Thyroid gland (tissue), 4 donors: Measurements from ENCODE around the gene NME7. TPM values are rescaled to one million over a fixed set of nuclear protein-coding genes. Genes with fewer than 3 reads are reported as not detected.
A peak's percentile ranks its signal among the peaks of the same experiment; 100 is the strongest.
"Not testable (repeated sequence)": the region's sequence is repeated elsewhere in the genome, so short reads cannot be mapped to it uniquely, and the experiment has no call there.

Source experiments
- DNase-seq, 2 donors: peaks; one replicate each; pipeline ENCODE4 v3.0.0-alpha.2; 2019
- H3K27ac ChIP-seq, 3 donors: fragments of 200-600 bp; sonication (generic); 1 replicate in 2 of 3; 2 replicates in 1 of 3; pipeline ENCODE4 v1.5.1; 2016 to 2019; ENCODE audit warnings: mild to moderate bottlenecking in 1 of 3, moderate library complexity in 1 of 3
- H3K27me3 ChIP-seq: fragments of 200-600 bp; sonication (generic); one replicate; pipeline ENCODE4 v1.5.1; 2019
- H3K36me3 ChIP-seq, 2 donors: fragments of 200-600 bp; sonication (generic); one replicate each; pipeline ENCODE4 v1.5.1; 2016 to 2019
- H3K4me1 ChIP-seq, 2 donors: fragments of 200-600 bp; sonication (generic); one replicate each; pipeline ENCODE4 v1.5.1; 2017 to 2019
- H3K4me3 ChIP-seq, 3 donors: fragments of 200-600 bp; sonication (generic); replicated peaks in 1 of 3; 1 replicate in 2 of 3; 2 replicates in 1 of 3; pipeline ENCODE4 v1.5.1; 2016; ENCODE audit warnings: mild to moderate bottlenecking in 1 of 3
- H3K9me3 ChIP-seq: fragments of 200-600 bp; sonication (generic); one replicate; pipeline ENCODE4 v1.5.1; 2017
- POLR2A ChIP-seq, 2 donors: fragments of 450-650 bp; IDR thresholded peaks; one replicate each; pipeline ENCODE4 v1.6.1; 2017; ENCODE audit warnings: antibody characterized with exemption in 2 of 2, mild to moderate bottlenecking in 2 of 2, moderate library complexity in 1 of 2
- WGBS, 2 donors: methylation state at CpG; one replicate each; pipeline ENCODE4 v1.1.5; 2017; 5-methylcytosine and 5-hydroxymethylcytosine counted together
- intact Hi-C: fragments of 100-400 bp; cut with DNase I; formaldehyde crosslinking; loops from one replicate; pipeline ENCODE4 v1.15.1; 2023
- total RNA-seq, 4 donors: library from RNA; depleted of rRNA; stranded (reverse); fragments of >200 nt; gene quantifications; one replicate each; pipeline ENCODE4 v1.2.3, GENCODE V29; 2016
- TF ChIP-seq, protein P1 (sequence below), 6 experiments: fragments of 200-600 bp in 3 of 6; fragments of 450-650 bp in 3 of 6; sonication (generic) in 3 of 6; IDR thresholded peaks; one replicate each; pipeline ENCODE4 v1.5.1; 2016 to 2019; ENCODE audit warnings: antibody characterized with exemption in 6 of 6, mild to moderate bottlenecking in 2 of 6, inconsistent platforms in 1 of 6, moderate library complexity in 1 of 6

Gene NME7
- total RNA-seq, 4 donors from 2014 or later: 26.3 to 44.9 (median 36.4) TPM

DNA sequence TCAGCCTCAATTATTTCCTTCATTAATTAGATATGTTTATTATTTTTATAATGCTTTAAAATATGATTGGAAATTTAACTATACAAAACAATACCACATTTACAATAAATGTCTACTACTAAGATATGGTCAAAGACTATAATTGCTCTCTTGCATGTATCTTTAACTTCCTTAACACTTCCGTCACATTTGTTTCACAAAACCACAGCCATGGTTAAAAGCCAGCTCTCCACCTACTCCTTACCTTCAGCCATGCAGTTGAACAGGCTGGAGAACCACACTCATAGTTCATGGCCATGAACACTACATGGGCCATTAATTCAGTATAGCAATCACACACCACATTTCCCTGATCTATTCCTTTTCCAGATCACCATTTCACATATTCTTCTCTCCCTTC, 72.2 kb downstream of the NME7 start:
- H3K4me1 ChIP-seq: no peaks in the 10 kb centered on the region
- no peaks in the 10 kb centered on the region for H3K9me3 ChIP-seq
- TF ChIP-seq POLR2A (IDR thresholded peaks at IDR 0.05): no peak
- TF ChIP-seq, protein P1, sequence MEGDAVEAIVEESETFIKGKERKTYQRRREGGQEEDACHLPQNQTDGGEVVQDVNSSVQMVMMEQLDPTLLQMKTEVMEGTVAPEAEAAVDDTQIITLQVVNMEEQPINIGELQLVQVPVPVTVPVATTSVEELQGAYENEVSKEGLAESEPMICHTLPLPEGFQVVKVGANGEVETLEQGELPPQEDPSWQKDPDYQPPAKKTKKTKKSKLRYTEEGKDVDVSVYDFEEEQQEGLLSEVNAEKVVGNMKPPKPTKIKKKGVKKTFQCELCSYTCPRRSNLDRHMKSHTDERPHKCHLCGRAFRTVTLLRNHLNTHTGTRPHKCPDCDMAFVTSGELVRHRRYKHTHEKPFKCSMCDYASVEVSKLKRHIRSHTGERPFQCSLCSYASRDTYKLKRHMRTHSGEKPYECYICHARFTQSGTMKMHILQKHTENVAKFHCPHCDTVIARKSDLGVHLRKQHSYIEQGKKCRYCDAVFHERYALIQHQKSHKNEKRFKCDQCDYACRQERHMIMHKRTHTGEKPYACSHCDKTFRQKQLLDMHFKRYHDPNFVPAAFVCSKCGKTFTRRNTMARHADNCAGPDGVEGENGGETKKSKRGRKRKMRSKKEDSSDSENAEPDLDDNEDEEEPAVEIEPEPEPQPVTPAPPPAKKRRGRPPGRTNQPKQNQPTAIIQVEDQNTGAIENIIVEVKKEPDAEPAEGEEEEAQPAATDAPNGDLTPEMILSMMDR (IDR thresholded peaks at IDR 0.05): no peak
- no peaks in the 10 kb centered on the region for H3K27me3 ChIP-seq
- H3K27ac ChIP-seq: no peak overlapping the region
- H3K4me3 ChIP-seq: no peak overlapping the region
- intact Hi-C loops: no loop called here
- DNase-seq: no peak
- WGBS, 2 donors: 96 to 97% methylated on average over 1 of the region's 1 CpG
- H3K36me3 ChIP-seq: no peaks in the 10 kb centered on the region

DNA sequence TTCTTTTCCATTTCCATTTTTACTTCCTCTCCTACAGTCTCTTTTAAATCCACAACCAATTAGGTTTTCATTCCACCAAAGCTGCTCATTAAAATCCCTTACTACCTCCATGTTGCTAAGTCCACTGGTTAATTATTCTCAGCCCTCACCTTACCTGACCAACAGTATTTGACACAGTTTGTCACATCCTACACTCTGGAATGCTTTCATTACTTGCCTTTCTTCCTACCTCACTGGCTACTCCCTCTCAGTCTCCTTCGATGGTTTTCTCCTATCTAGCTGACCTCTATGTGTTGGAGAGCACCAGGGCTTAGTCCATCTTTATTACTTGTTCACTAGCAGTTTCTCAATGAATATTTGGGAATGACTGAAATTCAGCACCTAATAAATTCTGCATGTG, 78.6 kb downstream of the NME7 start:
- no peak for DNase-seq
- no peaks in the 10 kb centered on the region for H3K36me3 ChIP-seq
- no peak overlapping the region for H3K27ac ChIP-seq
- no peaks in the 10 kb centered on the region for H3K9me3 ChIP-seq
- H3K4me1 ChIP-seq: no peaks in the 10 kb centered on the region
- TF ChIP-seq, protein P1 (IDR thresholded peaks at IDR 0.05): no peak
- TF ChIP-seq POLR2A (IDR thresholded peaks at IDR 0.05): no peak
- intact Hi-C loops: no loop called here
- H3K27me3 ChIP-seq: no peaks in the 10 kb centered on the region
- 68 to 86% methylated on average over 1 of the region's 1 CpG for WGBS, 2 donors
- no peak overlapping the region for H3K4me3 ChIP-seq

DNA sequence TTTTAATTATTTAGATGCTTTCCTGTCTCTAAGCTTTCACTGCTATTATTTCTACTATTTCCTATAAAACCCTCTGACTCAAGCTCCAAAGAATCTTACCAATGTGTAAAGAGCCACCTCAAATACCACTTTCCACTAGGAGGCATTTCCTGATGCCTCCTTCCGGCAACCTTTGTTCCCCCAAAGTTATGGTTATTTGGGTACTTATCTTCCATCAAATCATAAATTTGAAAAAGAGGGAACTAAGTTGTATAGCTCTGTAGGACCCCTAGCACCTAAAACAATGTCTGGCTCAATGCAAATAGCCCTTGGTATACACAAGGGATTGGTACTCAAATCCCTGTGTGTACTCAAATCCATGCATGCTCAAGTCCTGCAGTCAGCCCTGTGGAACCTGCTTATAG, 79.6 kb downstream of the NME7 start:
- DNase-seq: no peak
- WGBS, 2 donors: 93 to 97% methylated on average over 1 of the region's 1 CpG
- Histone ChIP-seq H3K27ac (no peak overlapping the region), H3K36me3 (no peaks in the 10 kb centered on the region), H3K4me3 (no peak overlapping the region), H3K4me1 (no peaks in the 10 kb centered on the region), H3K27me3 (no peaks in the 10 kb centered on the region), H3K9me3 (no peaks in the 10 kb centered on the region)
- intact Hi-C loops: no loop called here
- TF ChIP-seq POLR2A (IDR thresholded peaks at IDR 0.05): no peak
- TF ChIP-seq, protein P1 (IDR thresholded peaks at IDR 0.05): no peak

DNA sequence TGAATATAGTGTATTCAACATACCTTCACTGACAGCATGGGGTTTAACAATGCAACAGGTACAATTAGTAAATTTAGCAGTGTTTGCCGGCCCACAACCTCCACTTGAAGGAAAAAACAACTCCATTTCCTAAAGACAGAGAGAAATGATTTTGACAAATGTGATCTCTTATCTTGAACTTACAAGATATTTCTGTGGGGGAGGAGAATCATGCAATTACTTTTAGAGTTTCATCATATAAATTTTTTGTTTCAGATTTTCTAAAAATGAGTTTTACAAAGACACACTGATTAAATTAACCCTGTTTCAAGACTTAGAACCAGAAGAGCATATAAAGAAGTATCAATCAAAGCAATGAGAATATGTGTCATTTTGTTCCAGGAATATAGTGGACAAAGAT, 80.3 kb downstream of the NME7 start:
- WGBS, 2 donors: 81 to 93% methylated on average over 1 of the region's 1 CpG
- DNase-seq: no peak
- H3K4me1 ChIP-seq: no peaks in the 10 kb centered on the region
- no peak overlapping the region for H3K27ac ChIP-seq
- no peak for TF ChIP-seq POLR2A (IDR thresholded peaks at IDR 0.05)
- TF ChIP-seq, protein P1 (IDR thresholded peaks at IDR 0.05): no peak
- H3K4me3 ChIP-seq: no peak overlapping the region
- intact Hi-C loops: no loop called here
- no peaks in the 10 kb centered on the region for H3K9me3 ChIP-seq
- H3K36me3 ChIP-seq: no peaks in the 10 kb centered on the region
- no peaks in the 10 kb centered on the region for H3K27me3 ChIP-seq

DNA sequence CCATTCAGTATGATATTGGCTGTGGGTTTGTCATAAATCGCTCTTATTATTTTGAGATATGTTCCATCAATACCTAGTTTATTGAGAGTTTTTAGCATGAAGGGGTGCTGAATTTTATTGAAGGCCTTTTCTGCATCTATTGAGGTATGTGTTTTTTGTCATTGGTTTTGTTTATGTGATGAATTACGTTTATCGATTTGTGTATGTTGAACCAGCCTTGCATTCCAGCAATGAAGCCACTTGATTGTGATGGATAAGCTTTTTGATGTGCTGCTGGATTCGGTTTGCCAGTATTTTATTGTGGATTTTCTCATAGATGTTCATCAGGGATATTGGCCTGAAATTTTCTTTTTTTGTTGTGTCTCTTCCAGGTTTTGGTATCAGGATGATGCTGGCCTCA, 86.0 kb downstream of the NME7 start:
- H3K27ac ChIP-seq, H3K4me3 ChIP-seq, DNase-seq, intact Hi-C loops, H3K36me3 ChIP-seq, H3K9me3 ChIP-seq, H3K27me3 ChIP-seq, H3K4me1 ChIP-seq: not testable (repeated sequence)
- WGBS, 2 donors: 97 to 99% methylated on average over 4 of the region's 4 CpGs

DNA sequence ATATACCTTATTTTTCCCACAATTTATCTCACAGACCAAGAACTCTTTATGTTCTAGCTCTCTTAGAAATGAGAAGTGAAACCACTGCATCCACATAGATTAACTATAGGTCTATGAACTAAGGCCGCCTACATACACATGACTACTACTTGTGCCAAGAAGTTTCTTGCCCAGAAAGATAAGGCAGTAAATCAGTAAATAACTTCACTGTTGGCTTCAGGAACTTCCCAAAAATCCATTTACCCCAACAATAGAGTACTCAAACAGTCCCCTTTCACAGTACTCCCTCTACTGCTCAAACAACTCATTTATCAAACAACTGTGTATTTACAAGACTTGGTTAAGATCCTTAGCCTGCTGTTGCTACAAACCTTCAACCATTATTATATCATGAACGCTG, 96.5 kb downstream of the NME7 start:
- Histone ChIP-seq H3K27me3 (no peaks in the 10 kb centered on the region), H3K27ac (peak overlapping the region in 1 of 3 donors; percentile 30), H3K9me3 (no peaks in the 10 kb centered on the region), H3K4me3 (no peak overlapping the region), H3K4me1 (no peaks in the 10 kb centered on the region), H3K36me3 (no peaks in the 10 kb centered on the region)
- DNase-seq: no peak
- intact Hi-C loops: no loop called here
- TF ChIP-seq, protein P1 (IDR thresholded peaks at IDR 0.05): peak in 1 of 6 experiments; percentile 40
- no peak for TF ChIP-seq POLR2A (IDR thresholded peaks at IDR 0.05)
- 70% methylated on average over 2 of the region's 2 CpGs; no CpG with 5 or more reads in 1 of the 2 donors for WGBS, 2 donors
